Hepatocyte (in vitro differentiated cells): ENCODE measurements around the gene TRPM1.

Experiments
- EZH2 ChIP-seq: fragments of 200-600 bp; sonication (generic); IDR thresholded peaks from 2 replicates; pipeline ENCODE4 v1.6.1; 2016; ENCODE audit warnings: antibody characterized with exemption, mild to moderate bottlenecking, borderline replicate concordance
- TF ChIP-seq, protein P1 (sequence below): fragments of 200-600 bp; sonication (generic); IDR thresholded peaks from 2 replicates; pipeline ENCODE4 v1.5.1; 2016; ENCODE audit warnings: antibody characterized with exemption, mild to moderate bottlenecking; ENCODE audit not compliant: poor library complexity

- TF ChIP-seq, protein P1, sequence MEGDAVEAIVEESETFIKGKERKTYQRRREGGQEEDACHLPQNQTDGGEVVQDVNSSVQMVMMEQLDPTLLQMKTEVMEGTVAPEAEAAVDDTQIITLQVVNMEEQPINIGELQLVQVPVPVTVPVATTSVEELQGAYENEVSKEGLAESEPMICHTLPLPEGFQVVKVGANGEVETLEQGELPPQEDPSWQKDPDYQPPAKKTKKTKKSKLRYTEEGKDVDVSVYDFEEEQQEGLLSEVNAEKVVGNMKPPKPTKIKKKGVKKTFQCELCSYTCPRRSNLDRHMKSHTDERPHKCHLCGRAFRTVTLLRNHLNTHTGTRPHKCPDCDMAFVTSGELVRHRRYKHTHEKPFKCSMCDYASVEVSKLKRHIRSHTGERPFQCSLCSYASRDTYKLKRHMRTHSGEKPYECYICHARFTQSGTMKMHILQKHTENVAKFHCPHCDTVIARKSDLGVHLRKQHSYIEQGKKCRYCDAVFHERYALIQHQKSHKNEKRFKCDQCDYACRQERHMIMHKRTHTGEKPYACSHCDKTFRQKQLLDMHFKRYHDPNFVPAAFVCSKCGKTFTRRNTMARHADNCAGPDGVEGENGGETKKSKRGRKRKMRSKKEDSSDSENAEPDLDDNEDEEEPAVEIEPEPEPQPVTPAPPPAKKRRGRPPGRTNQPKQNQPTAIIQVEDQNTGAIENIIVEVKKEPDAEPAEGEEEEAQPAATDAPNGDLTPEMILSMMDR: no peak
- TF ChIP-seq EZH2: no peak
Measured at GRCh38 chr15:31074321-31074720, 27.2 kb downstream of the TRPM1 start.
